GM12874 (cell line): ENCODE measurements around the gene OR10R2.

Experiments used
- TF ChIP-seq, protein P1 (sequence below): IDR thresholded peaks from 2 replicates; pipeline ENCODE4 v1.5.1; 2011; ENCODE audit warnings: low read depth, mild to moderate bottlenecking, control low read depth, low read length, moderate library complexity; ENCODE audit not compliant: insufficient read depth

OR10R2 gene

DNA sequence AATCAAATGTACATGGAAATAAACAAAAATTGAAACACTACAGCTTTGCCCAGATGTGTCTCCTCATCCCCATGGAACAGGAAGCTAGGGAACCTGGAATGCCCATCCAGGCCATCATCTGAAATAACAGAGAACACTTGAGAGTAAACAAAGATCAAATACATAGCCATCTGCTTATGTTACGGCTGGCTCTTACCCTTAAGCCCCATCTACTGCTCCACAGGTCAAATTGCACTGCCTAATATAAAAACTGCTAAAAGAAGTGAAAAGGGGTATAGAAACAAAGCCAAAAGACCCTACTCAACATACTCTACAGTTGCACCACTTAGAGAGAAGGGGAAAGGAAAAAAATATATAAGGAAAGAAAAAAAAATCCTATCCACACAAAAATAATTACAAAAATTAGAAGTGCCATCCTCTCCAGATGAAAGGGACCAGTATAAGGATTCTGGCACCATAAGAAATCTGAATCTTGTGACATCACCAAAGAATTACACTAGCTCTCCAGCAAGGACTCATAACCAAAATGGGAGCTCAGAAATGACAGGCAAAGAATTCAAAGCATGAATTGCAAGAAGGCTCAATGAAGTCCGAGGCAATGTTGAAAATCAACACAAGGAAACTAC, 55.3 kb downstream of the OR10R2 start:
- TF ChIP-seq, protein P1, sequence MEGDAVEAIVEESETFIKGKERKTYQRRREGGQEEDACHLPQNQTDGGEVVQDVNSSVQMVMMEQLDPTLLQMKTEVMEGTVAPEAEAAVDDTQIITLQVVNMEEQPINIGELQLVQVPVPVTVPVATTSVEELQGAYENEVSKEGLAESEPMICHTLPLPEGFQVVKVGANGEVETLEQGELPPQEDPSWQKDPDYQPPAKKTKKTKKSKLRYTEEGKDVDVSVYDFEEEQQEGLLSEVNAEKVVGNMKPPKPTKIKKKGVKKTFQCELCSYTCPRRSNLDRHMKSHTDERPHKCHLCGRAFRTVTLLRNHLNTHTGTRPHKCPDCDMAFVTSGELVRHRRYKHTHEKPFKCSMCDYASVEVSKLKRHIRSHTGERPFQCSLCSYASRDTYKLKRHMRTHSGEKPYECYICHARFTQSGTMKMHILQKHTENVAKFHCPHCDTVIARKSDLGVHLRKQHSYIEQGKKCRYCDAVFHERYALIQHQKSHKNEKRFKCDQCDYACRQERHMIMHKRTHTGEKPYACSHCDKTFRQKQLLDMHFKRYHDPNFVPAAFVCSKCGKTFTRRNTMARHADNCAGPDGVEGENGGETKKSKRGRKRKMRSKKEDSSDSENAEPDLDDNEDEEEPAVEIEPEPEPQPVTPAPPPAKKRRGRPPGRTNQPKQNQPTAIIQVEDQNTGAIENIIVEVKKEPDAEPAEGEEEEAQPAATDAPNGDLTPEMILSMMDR = peak; percentile 59
